CD4-positive, alpha-beta T cell treated with Interleukin-17A for 1 hour (primary cell): ENCODE results near the gene ARHGDIA.

Experiments used
- DNase-seq: peaks from one replicate; pipeline ENCODE4 v3.0.0-alpha.2; 2020

The ARHGDIA gene

GRCh38 chr17:81905993-81906392 lies 34.9 kb upstream of the ARHGDIA start:
- no peak for DNase-seq

- DNase-seq: no peak
These were observed 34.3 kb upstream of the ARHGDIA start for GRCh38 chr17:81905424-81905875.

- DNase-seq: no peak
These were observed 33.7 kb upstream of the ARHGDIA start for GRCh38 chr17:81904600-81905423.

- no peak for DNase-seq
These were observed 32.9 kb upstream of the ARHGDIA start for GRCh38 chr17:81903896-81904599.

GRCh38 chr17:81903415-81903831 lies 32.3 kb upstream of the ARHGDIA start:
- no peak for DNase-seq

- DNase-seq: no peak
These were observed 31.7 kb upstream of the ARHGDIA start for GRCh38 chr17:81902653-81903414.

GRCh38 chr17:81902023-81902652 lies 31.0 kb upstream of the ARHGDIA start, which contains the start of gene NPB:
Gene NPB, plus strand, starts transcription at chr17:81902238. Its CDS starts 40 bp downstream, at chr17:81902278.
- DNase-seq: no peak

GRCh38 chr17:81901167-81902022 lies 30.3 kb upstream of the ARHGDIA start:
- DNase-seq: no peak

GRCh38 chr17:81900181-81900820 lies 29.2 kb upstream of the ARHGDIA start:
- DNase-seq: no peak

- DNase-seq: no peak
These were observed 28.5 kb upstream of the ARHGDIA start for GRCh38 chr17:81899514-81900166.

- no peak for DNase-seq
These were observed 27.7 kb upstream of the ARHGDIA start for GRCh38 chr17:81898885-81899284.

- DNase-seq: no peak
These were observed 27.1 kb upstream of the ARHGDIA start for GRCh38 chr17:81898029-81898866.

GRCh38 chr17:81895400-81895799 lies 24.3 kb upstream of the ARHGDIA start:
- DNase-seq: no peak

- no peak for DNase-seq
These were observed 20.1 kb upstream of the ARHGDIA start for GRCh38 chr17:81891303-81891552.

- peak; percentile 25 for DNase-seq
These were observed 19.5 kb upstream of the ARHGDIA start for GRCh38 chr17:81890447-81891302.

GRCh38 chr17:81889602-81890001 lies 18.5 kb upstream of the ARHGDIA start:
- DNase-seq: no peak

GRCh38 chr17:81888988-81889595 lies 18.0 kb upstream of the ARHGDIA start:
- DNase-seq: no peak
